ENCODE measurements around the gene POU6F2. TPM values are rescaled to one million over a fixed set of nuclear protein-coding genes. Genes with fewer than 3 reads are reported as not detected.
"Not testable (repeated sequence)": the region's sequence is repeated elsewhere in the genome, so short reads cannot be mapped to it uniquely, and the experiment has no call there.

POU6F2 gene
- polyA plus RNA-seq, 4 donors: 0.16 TPM; not detected in 3

DNA sequence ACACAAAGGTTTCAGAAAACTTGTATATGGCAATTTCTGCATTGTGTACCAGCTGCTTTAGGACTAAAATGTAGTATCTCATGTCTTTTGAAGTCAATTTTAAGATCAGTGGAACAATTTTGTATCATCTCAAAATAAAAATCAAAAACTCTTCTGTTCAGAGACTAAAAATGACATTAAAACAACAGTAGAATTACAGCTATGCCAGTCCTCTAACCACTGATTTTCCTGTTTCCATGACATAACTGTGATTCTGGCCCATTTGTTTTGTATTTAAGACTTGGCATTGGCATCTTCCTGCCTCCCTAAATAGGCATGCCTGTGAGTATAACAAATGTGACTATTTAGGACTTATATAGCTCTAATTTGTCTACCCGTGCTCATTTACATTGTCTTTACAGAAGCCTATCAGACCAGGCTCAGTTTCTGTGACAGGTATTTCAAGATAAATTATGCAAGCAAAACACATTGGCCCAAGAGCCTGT lies 39.7 kb upstream of the POU6F2 start:
- Histone ChIP-seq H3K9me3 (ENCODE audit: control insufficient read depth in 2 of 2, insufficient read depth in 1 of 2, low read depth in 1 of 2, low read length in 1 of 2) (no peaks in the 10 kb centered on the region), H3K27ac (ENCODE audit: low read depth in 1 of 3, low read length in 2 of 3) (no peak overlapping the region), H3K4me3 (ENCODE audit: low read depth in 1 of 3, low read length in 3 of 3) (no peak overlapping the region), H3K36me3 (ENCODE audit: control insufficient read depth in 3 of 3, insufficient read depth in 2 of 3, low read depth in 1 of 3, low read length in 3 of 3) (no peaks in the 10 kb centered on the region), H3K4me1 (ENCODE audit: control insufficient read depth in 3 of 3, insufficient read depth in 2 of 3, low read depth in 1 of 3, low read length in 2 of 3) (no peaks in the 10 kb centered on the region), H3K27me3 (ENCODE audit: control insufficient read depth in 3 of 3, insufficient read depth in 3 of 3, low read length in 3 of 3) (no peaks in the 10 kb centered on the region)
- FAIRE-seq: no peak
- no peak for DNase-seq
- 52 to 65% (median 65%) methylated on average over 1 of the region's 1 CpG for WGBS, 3 donors

DNA sequence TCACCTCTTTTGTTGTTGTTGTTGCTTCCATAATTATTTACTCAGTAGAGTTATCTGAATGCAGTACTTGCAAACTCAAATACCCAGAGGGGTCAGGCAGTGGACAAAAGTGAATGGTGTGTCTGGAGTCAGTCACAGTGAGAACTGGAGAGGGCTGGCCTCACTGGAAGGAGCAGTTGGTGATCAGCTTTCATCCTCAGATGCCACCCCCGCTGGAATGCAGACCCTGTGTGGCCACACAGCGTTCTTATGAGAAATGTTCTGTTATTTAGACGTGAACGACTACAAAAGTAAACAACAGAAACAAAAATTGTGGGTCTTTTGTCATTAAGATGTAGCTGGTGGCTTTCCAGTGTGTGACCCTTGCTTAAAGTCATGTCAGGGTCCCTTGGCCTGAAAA lies 39.1 kb upstream of the POU6F2 start:
- FAIRE-seq (no peak), DNase-seq (no peak)
- no peak overlapping the region for H3K27ac ChIP-seq (ENCODE audit: low read depth in 1 of 3, low read length in 2 of 3)
- WGBS, 3 donors: 62 to 74% (median 70%) methylated on average over 4 of the region's 4 CpGs
- no peaks in the 10 kb centered on the region for H3K4me1 ChIP-seq (ENCODE audit: control insufficient read depth in 3 of 3, insufficient read depth in 2 of 3, low read depth in 1 of 3, low read length in 2 of 3)
- H3K4me3 ChIP-seq (ENCODE audit: low read depth in 1 of 3, low read length in 3 of 3): no peak overlapping the region
- H3K36me3 ChIP-seq (ENCODE audit: control insufficient read depth in 3 of 3, insufficient read depth in 2 of 3, low read depth in 1 of 3, low read length in 3 of 3): no peaks in the 10 kb centered on the region
- H3K27me3 ChIP-seq (ENCODE audit: control insufficient read depth in 3 of 3, insufficient read depth in 3 of 3, low read length in 3 of 3): no peaks in the 10 kb centered on the region
- H3K9me3 ChIP-seq (ENCODE audit: control insufficient read depth in 2 of 2, insufficient read depth in 1 of 2, low read depth in 1 of 2, low read length in 1 of 2): no peaks in the 10 kb centered on the region

DNA sequence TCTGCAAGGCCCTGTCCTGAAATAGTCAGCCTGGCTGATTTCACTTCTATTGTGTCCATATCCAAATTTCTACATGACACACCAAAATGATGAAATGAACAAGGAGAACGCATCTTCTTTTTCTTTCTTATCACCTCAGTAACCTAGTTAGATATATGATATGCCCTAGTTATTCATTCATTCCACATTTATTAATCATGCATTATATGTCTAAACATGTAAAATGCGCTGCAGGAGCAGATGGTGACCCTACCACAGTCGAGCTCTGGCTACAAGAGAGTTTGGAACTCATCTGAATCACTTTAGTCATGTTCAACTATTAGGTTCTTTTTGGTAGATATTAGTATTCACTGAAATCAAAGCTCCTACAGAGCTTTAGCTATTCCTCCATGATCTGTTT lies 36.9 kb upstream of the POU6F2 start:
- no peak for FAIRE-seq
- WGBS, 3 donors: 73 to 86% (median 85%) methylated on average over 3 of the region's 3 CpGs

DNA sequence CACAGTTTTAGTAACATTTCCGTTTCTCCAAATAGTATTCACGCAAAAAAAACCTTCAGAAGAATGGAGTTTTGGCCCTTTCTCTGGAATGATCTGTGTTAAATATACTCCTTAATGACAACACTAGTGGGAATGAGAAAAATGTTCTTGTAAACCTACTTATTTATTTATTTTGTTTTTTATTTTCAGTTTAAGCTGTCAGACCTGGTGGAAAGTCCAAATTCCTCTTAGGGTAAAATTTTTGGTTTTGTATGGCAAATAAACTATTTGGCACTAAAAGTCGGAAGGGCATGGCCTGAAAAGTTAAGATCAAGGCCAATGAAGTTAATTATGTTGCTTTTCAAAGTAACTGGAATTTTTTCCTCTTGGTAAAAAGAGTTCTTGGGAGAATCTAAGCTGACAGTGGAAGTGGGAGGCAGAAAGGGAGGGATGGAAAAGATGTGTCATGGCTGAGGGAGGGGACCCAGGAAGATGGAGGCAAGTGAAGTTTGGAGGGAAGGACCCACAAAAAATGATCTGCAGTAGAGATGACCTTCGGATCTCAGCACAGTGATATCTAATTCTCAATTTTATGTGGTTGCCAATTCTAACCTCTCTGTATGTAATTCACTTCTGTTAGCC lies 35.2 kb upstream of the POU6F2 start:
- no peaks in the 10 kb centered on the region for H3K27me3 ChIP-seq (ENCODE audit: control insufficient read depth in 3 of 3, insufficient read depth in 3 of 3, low read length in 3 of 3)
- FAIRE-seq: no peak
- no peak overlapping the region for H3K27ac ChIP-seq (ENCODE audit: low read depth in 1 of 3, low read length in 2 of 3)
- H3K36me3 ChIP-seq (ENCODE audit: control insufficient read depth in 3 of 3, insufficient read depth in 2 of 3, low read depth in 1 of 3, low read length in 3 of 3): no peaks in the 10 kb centered on the region
- no peak overlapping the region for H3K4me3 ChIP-seq (ENCODE audit: low read depth in 1 of 3, low read length in 3 of 3)
- no peak for DNase-seq
- 78 to 82% (median 82%) methylated on average over 4 of the region's 4 CpGs for WGBS, 3 donors
- no peaks in the 10 kb centered on the region for H3K4me1 ChIP-seq (ENCODE audit: control insufficient read depth in 3 of 3, insufficient read depth in 2 of 3, low read depth in 1 of 3, low read length in 2 of 3)
- no peaks in the 10 kb centered on the region for H3K9me3 ChIP-seq (ENCODE audit: control insufficient read depth in 2 of 2, insufficient read depth in 1 of 2, low read depth in 1 of 2, low read length in 1 of 2)

More for the DNA sequence above, 36.9 kb upstream of the POU6F2 start:
- H3K4me3 ChIP-seq (ENCODE audit: low read depth in 1 of 3, low read length in 3 of 3): no peak overlapping the region
- no peaks in the 10 kb centered on the region for H3K36me3 ChIP-seq (ENCODE audit: control insufficient read depth in 3 of 3, insufficient read depth in 2 of 3, low read depth in 1 of 3, low read length in 3 of 3)
- H3K9me3 ChIP-seq (ENCODE audit: control insufficient read depth in 2 of 2, insufficient read depth in 1 of 2, low read depth in 1 of 2, low read length in 1 of 2): no peaks in the 10 kb centered on the region
- H3K4me1 ChIP-seq (ENCODE audit: control insufficient read depth in 3 of 3, insufficient read depth in 2 of 3, low read depth in 1 of 3, low read length in 2 of 3): no peaks in the 10 kb centered on the region
- H3K27me3 ChIP-seq (ENCODE audit: control insufficient read depth in 3 of 3, insufficient read depth in 3 of 3, low read length in 3 of 3): no peaks in the 10 kb centered on the region
- H3K27ac ChIP-seq (ENCODE audit: low read depth in 1 of 3, low read length in 2 of 3): no peak overlapping the region
- no peak for DNase-seq

DNA sequence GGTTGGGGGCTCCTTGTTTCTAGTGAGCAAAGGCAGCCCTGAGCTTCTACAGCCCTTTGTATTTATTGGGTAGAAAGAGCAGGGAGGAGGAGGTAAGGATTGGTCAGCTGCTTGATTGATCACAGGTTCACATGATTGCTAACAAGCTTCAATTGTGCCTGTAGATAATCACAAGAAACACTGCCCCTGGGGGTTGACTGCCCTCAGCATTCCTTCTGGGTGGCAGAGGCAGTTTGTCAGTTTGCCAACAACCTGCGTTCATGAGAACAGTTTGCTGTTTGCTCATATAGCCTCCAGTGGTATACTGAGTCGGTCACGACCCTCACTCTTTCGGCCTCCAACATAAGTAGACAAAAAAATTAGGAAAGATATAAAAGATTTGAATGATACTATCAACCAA lies 30.2 kb upstream of the POU6F2 start:
- H3K9me3 ChIP-seq (ENCODE audit: control insufficient read depth in 2 of 2, insufficient read depth in 1 of 2, low read depth in 1 of 2, low read length in 1 of 2); FAIRE-seq; H3K36me3 ChIP-seq (ENCODE audit: control insufficient read depth in 3 of 3, insufficient read depth in 2 of 3, low read depth in 1 of 3, low read length in 3 of 3); DNase-seq; H3K27ac ChIP-seq (ENCODE audit: low read depth in 1 of 3, low read length in 2 of 3); H3K4me3 ChIP-seq (ENCODE audit: low read depth in 1 of 3, low read length in 3 of 3); H3K27me3 ChIP-seq (ENCODE audit: control insufficient read depth in 3 of 3, insufficient read depth in 3 of 3, low read length in 3 of 3); H3K4me1 ChIP-seq (ENCODE audit: control insufficient read depth in 3 of 3, insufficient read depth in 2 of 3, low read depth in 1 of 3, low read length in 2 of 3): not testable (repeated sequence)
- 90 to 92% (median 91%) methylated on average over 4 of the region's 4 CpGs for WGBS, 3 donors

DNA sequence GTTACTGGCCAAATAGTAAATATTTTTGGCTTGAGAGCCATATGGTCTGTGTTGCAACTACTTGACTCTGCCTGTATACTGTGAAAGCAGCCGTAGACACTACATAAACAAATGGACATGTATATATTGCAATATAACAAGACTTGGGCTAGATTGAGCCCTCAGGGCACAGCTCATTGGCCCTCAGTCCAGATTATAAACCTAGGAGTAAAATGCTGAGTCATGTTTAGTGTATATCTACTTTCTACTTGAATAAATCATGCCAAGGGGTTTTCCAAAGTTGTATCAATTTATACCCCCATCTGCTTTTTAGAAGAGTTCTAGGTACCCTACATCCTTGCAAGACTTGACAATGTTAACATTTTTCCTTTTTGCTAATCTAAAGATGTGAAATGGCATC lies 27.4 kb upstream of the POU6F2 start:
- H3K36me3 ChIP-seq (ENCODE audit: control insufficient read depth in 3 of 3, insufficient read depth in 2 of 3, low read depth in 1 of 3, low read length in 3 of 3): no peaks in the 10 kb centered on the region
- FAIRE-seq: no peak
- H3K27ac ChIP-seq (ENCODE audit: low read depth in 1 of 3, low read length in 2 of 3): no peak overlapping the region
- 43 to 56% (median 52%) methylated on average over 1 of the region's 1 CpG for WGBS, 3 donors
- no peak for DNase-seq
- no peaks in the 10 kb centered on the region for H3K27me3 ChIP-seq (ENCODE audit: control insufficient read depth in 3 of 3, insufficient read depth in 3 of 3, low read length in 3 of 3)
- no peak overlapping the region for H3K4me3 ChIP-seq (ENCODE audit: low read depth in 1 of 3, low read length in 3 of 3)
- H3K4me1 ChIP-seq (ENCODE audit: control insufficient read depth in 3 of 3, insufficient read depth in 2 of 3, low read depth in 1 of 3, low read length in 2 of 3): no peaks in the 10 kb centered on the region
- no peaks in the 10 kb centered on the region for H3K9me3 ChIP-seq (ENCODE audit: control insufficient read depth in 2 of 2, insufficient read depth in 1 of 2, low read depth in 1 of 2, low read length in 1 of 2)

DNA sequence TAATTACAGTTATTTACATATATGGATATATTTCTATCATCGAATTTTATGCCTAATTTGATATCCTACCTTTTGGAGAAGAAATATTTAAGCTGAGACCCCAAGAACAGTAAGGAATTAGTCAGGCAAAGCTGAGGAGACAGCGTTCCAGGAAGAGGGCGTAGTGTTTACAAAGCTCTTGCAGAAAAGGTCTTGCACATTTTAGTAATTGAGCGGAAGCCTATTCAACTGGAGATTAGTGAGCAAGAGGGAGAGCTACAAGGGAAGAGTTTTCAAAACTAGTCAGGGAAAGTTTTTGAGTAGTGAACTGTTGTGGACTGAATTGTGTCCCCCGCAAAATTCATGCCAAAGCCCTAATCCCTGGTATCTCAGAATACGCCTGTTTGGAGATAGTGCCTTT lies 26.5 kb upstream of the POU6F2 start:
- Histone ChIP-seq H3K36me3 (ENCODE audit: control insufficient read depth in 3 of 3, insufficient read depth in 2 of 3, low read depth in 1 of 3, low read length in 3 of 3) (no peaks in the 10 kb centered on the region), H3K4me1 (ENCODE audit: control insufficient read depth in 3 of 3, insufficient read depth in 2 of 3, low read depth in 1 of 3, low read length in 2 of 3) (no peaks in the 10 kb centered on the region), H3K9me3 (ENCODE audit: control insufficient read depth in 2 of 2, insufficient read depth in 1 of 2, low read depth in 1 of 2, low read length in 1 of 2) (no peaks in the 10 kb centered on the region), H3K27ac (ENCODE audit: low read depth in 1 of 3, low read length in 2 of 3) (no peak overlapping the region), H3K4me3 (ENCODE audit: low read depth in 1 of 3, low read length in 3 of 3) (no peak overlapping the region), H3K27me3 (ENCODE audit: control insufficient read depth in 3 of 3, insufficient read depth in 3 of 3, low read length in 3 of 3) (peaks cover 0 to 2% (median 0%) of the 10 kb centered on the region in 3 donors)
- no peak for FAIRE-seq
- no peak for DNase-seq
- 68 to 80% (median 68%) methylated on average over 6 of the region's 6 CpGs for WGBS, 3 donors

DNA sequence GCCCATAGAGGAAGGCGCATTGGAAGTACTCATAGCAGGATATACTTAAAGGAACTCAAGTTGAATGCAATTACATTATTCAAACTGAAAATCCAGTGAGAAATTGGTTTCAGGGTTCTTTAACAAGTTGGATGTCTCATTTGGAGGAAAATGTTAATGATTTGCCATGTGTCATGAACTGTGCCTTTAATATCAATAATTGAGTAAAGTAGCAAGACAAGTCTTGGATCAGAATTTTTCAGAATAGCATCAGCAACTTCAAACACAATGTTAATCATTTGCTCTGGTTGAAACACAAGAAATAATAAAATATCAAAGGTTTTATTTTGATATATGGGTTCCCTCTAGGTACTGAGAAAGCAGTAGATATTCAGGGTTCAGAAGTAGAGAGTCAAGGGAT lies 24.5 kb upstream of the POU6F2 start:
- FAIRE-seq (no peak), DNase-seq (no peak)
- Histone ChIP-seq H3K4me1 (ENCODE audit: control insufficient read depth in 3 of 3, insufficient read depth in 2 of 3, low read depth in 1 of 3, low read length in 2 of 3) (no peaks in the 10 kb centered on the region), H3K27ac (ENCODE audit: low read depth in 1 of 3, low read length in 2 of 3) (no peak overlapping the region), H3K4me3 (ENCODE audit: low read depth in 1 of 3, low read length in 3 of 3) (no peak overlapping the region), H3K36me3 (ENCODE audit: control insufficient read depth in 3 of 3, insufficient read depth in 2 of 3, low read depth in 1 of 3, low read length in 3 of 3) (no peaks in the 10 kb centered on the region), H3K27me3 (ENCODE audit: control insufficient read depth in 3 of 3, insufficient read depth in 3 of 3, low read length in 3 of 3) (peaks cover 0 to 2% (median 0%) of the 10 kb centered on the region in 3 donors), H3K9me3 (ENCODE audit: control insufficient read depth in 2 of 2, insufficient read depth in 1 of 2, low read depth in 1 of 2, low read length in 1 of 2) (no peaks in the 10 kb centered on the region)
- WGBS, 3 donors: 85 to 97% (median 95%) methylated on average over 1 of the region's 1 CpG

DNA sequence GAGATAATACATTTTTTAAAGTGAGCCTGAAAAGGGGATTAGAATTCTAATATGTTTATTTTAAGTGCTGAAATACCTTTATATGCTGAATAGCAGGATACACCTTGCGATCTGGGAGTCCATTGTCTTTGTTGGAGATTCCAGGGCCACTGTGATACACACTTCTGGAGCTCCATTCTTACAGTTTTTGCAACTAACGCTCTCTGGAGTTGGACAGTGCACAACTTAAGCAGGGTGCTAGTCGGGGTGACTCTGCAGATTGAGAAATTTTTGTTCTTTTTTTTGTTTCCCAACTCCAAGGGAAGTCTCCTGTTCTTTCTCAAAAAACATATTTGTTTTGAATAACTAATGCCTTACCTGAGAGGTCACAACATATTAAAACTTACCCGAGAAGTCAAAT lies 23.7 kb upstream of the POU6F2 start:
- 71 to 85% (median 80%) methylated on average over 4 of the region's 4 CpGs for WGBS, 3 donors
- Histone ChIP-seq H3K9me3 (ENCODE audit: control insufficient read depth in 2 of 2, insufficient read depth in 1 of 2, low read depth in 1 of 2, low read length in 1 of 2) (no peaks in the 10 kb centered on the region), H3K4me1 (ENCODE audit: control insufficient read depth in 3 of 3, insufficient read depth in 2 of 3, low read depth in 1 of 3, low read length in 2 of 3) (no peaks in the 10 kb centered on the region), H3K36me3 (ENCODE audit: control insufficient read depth in 3 of 3, insufficient read depth in 2 of 3, low read depth in 1 of 3, low read length in 3 of 3) (no peaks in the 10 kb centered on the region), H3K4me3 (ENCODE audit: low read depth in 1 of 3, low read length in 3 of 3) (no peak overlapping the region), H3K27ac (ENCODE audit: low read depth in 1 of 3, low read length in 2 of 3) (no peak overlapping the region), H3K27me3 (ENCODE audit: control insufficient read depth in 3 of 3, insufficient read depth in 3 of 3, low read length in 3 of 3) (peaks cover 0 to 2% (median 0%) of the 10 kb centered on the region in 3 donors)
- DNase-seq: no peak
- no peak for FAIRE-seq
